Suprapubic skin (tissue), 4 donors: ENCODE results near the gene HMG20B.

Experiments
- POLR2A ChIP-seq, 2 donors: fragments of 450-650 bp; IDR thresholded peaks; one replicate each; pipeline ENCODE4 v1.6.1; 2017; ENCODE audit warnings: antibody characterized with exemption in 2 of 2, mild to moderate bottlenecking in 2 of 2, moderate library complexity in 2 of 2
- POLR2AphosphoS5 ChIP-seq, 3 donors: sonication (generic); formaldehyde crosslinking; IDR thresholded peaks; one replicate each; pipeline ENCODE4 v1.6.1; 2017; ENCODE audit warnings: antibody characterized with exemption in 3 of 3
- TF ChIP-seq, protein P1 (sequence below), 2 donors: fragments of 200-600 bp in 1 of 2; fragments of 450-650 bp in 1 of 2; sonication (generic) in 1 of 2; IDR thresholded peaks; one replicate each; pipeline ENCODE4 v1.5.1; 2016 to 2019; ENCODE audit warnings: antibody characterized with exemption in 2 of 2, mild to moderate bottlenecking in 1 of 2, moderate library complexity in 1 of 2

DNA sequence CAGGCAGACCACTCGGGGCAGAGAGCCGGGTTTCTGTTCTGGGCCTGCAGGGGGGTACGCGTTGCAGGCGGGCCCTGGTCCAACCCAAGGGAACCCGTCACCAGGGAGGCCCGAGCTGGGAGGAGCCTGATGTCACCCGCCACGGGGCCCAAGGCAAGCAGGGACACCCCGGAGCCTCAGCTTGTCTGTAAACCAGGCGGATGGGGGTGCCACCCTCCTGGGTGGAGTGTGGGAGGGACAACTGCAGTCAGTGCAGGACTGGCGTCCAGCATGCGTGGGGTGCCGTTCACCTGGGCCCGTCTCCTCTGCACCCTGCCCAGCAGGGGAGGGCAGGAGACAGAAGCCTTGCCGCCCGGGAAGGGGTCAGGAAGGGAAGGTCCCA is 46.9 kb downstream of the HMG20B start:
- TF ChIP-seq, protein P1, sequence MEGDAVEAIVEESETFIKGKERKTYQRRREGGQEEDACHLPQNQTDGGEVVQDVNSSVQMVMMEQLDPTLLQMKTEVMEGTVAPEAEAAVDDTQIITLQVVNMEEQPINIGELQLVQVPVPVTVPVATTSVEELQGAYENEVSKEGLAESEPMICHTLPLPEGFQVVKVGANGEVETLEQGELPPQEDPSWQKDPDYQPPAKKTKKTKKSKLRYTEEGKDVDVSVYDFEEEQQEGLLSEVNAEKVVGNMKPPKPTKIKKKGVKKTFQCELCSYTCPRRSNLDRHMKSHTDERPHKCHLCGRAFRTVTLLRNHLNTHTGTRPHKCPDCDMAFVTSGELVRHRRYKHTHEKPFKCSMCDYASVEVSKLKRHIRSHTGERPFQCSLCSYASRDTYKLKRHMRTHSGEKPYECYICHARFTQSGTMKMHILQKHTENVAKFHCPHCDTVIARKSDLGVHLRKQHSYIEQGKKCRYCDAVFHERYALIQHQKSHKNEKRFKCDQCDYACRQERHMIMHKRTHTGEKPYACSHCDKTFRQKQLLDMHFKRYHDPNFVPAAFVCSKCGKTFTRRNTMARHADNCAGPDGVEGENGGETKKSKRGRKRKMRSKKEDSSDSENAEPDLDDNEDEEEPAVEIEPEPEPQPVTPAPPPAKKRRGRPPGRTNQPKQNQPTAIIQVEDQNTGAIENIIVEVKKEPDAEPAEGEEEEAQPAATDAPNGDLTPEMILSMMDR (IDR thresholded peaks at IDR 0.05), result no peak
- TF ChIP-seq POLR2A (IDR thresholded peaks at IDR 0.05), result no peak
- no peak for TF ChIP-seq POLR2AphosphoS5 (IDR thresholded peaks at IDR 0.05)
